GM04503 (cell line): ENCODE measurements around the gene ACER2.
"Not testable (repeated sequence)": the region's sequence is repeated elsewhere in the genome, so short reads cannot be mapped to it uniquely, and the experiment has no call there.

Experiments used
- DNase-seq: peaks from one replicate; pipeline ENCODE4 v3.0.0-alpha.2; 2012; ENCODE audit warnings: low read depth

ACER2 gene

GRCh38 chr9:19409401-19410194 is 789 bp downstream of the ACER2 start:
- DNase-seq, result no peak

GRCh38 chr9:19410195-19410503 is 1.3 kb downstream of the ACER2 start:
- DNase-seq, result no peak

GRCh38 chr9:19410594-19410993 is 1.8 kb downstream of the ACER2 start:
- no peak for DNase-seq

DNA sequence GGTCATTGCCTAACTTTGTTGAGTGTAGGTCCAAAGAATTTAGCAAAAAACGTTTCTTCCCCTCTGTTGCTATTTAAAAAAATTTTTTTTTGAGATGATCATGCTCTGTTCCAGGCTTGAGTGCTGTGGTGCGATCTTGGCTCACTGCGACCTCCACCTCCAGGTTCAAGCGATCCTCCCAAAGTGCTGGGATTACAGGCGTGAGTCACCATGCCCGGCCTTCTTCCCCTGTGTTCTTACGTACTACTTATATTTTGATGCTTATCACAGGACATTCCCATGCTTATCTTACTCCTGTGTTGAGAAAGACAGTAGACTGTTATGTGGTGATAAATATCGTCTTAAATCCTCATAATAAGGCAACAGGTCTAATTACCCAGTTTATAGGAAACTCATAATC is 2.5 kb downstream of the ACER2 start:
- no peak for DNase-seq

DNA sequence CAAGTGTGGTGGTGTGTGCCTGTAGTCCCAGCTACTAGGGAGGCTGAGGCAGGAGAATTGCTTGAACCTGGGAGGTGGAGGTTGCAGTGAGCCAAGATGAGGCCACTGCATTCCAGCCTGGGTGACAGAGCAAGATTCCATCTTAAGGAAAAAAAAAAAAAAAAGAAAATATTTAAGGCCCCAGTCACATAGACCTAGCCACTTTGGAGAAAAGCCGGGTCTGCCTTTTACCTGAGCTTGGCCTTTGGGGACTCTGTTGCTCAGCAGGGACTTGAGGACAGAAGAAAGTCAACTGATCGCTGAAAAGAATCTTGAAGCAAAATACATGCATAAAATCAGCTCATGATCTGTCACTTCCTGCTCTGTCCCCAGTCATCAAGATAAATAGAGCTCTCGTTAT is 4.6 kb downstream of the ACER2 start:
- not testable (repeated sequence) for DNase-seq

DNA sequence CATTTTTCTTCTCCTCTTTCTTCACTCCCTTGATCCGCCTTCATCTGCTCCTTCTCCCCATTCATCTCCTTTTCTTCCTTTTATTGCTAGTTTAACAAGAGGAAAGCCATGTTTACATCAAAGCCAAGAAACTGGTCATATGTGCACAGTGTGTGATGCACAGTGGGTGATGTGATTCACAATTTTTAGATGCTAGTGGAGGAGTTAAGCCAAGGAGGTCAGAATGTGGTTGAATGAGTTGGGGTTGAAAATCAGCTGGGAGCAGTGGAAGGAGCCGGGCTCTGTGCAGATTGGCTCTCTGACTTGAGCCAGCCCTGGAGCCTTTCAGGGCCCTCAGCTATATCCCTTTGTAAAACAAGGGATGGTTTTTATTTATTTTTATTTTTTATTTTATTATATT is 7.3 kb downstream of the ACER2 start:
- DNase-seq, result no peak

- no peak for DNase-seq
Observed at GRCh38 chr9:19420877-19421276, 12.1 kb downstream of the ACER2 start.

DNA sequence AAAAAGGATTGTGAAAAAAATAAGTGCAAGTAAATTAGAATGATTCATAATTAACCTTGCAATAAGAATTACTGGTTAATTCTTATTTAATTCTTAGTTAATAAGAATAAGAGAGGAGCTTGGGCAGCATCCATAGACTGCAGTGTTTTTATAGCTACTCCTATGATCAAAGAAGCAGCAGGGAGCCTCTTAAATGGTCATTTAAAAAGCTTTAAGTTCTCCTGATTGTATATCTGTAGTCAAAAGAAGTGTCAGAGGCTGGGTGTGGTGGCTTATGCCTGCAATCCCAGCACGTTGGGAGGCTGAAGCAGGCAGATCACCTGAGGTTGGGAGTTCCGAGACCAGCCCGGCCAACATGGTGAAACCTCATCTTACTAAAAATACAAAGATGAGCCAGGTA is 14.4 kb downstream of the ACER2 start:
- DNase-seq, result no peak

DNA sequence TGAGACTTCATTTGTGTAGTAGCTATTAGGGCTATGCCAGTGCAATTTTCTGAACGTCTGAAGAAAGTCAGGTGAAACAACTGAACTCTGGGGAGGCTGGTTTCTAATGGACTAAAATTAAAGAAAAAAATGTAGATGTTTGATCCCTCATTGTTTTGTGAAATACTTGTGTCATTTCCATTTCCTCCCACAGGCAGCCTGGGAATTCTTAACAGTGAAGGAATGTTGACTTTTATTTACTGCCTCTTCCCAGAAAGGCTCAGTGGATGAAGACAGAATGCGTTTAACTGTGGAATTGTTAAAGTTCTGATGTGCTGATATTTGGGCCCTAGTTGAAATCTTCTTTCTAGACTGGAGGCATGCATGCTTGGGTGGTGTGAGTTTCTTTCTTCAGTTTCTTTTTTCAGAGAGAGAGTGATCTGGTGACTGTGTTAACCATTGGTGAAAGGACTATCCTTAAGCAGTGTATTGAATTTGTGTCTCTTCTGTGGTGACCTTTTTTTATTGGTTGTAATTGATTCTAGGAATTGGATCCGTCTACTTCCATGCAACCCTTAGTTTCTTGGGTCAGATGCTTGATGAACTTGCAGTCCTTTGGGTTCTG is 15.5 kb downstream of the ACER2 start:
- DNase-seq, result no peak

DNA sequence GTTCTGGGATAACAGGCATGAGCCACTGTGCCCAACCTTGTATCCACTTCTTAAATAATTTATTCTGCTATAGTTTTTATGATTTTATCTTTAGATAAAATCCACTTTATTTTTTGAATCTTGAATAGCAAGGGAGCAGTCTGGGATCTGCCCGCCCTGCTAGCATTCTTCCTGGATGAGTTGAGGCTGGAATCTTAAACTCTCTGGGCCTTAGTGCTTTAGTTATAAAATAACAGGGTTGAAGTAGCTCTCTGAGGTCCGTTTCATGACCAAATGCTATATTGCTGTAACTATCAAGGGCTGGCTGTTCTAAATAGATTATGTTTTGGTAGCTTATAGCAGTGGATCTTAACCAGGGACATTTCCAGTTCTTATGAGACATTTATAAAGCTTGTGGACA is 20.8 kb downstream of the ACER2 start:
- no peak for DNase-seq

- no peak for DNase-seq
Observed at GRCh38 chr9:19430201-19430760, 21.5 kb downstream of the ACER2 start.

GRCh38 chr9:19431361-19432171 is 22.8 kb downstream of the ACER2 start:
- DNase-seq, result no peak

- DNase-seq, result no peak
Observed at GRCh38 chr9:19432473-19432872, 23.7 kb downstream of the ACER2 start.

DNA sequence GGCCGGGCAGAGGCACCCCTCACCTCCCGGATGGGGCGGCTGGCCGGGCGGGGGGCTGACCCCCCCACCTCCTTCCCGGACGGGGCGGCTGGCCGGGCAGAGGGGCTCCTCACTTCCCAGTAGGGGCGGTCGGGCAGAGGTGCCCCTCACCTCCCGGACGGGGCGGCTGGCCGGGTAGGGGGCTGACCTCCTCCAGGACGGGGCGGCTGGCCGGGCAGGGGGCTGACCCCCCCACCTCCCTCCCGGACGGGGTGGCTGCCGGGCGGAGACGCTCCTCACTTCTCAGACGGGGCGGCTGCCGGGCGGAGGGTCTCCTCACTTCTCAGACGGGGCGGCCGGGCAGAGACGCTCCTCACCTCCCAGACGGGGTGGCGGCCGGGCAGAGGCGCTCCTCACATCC is 24.9 kb downstream of the ACER2 start:
- DNase-seq, result not testable (repeated sequence)

DNA sequence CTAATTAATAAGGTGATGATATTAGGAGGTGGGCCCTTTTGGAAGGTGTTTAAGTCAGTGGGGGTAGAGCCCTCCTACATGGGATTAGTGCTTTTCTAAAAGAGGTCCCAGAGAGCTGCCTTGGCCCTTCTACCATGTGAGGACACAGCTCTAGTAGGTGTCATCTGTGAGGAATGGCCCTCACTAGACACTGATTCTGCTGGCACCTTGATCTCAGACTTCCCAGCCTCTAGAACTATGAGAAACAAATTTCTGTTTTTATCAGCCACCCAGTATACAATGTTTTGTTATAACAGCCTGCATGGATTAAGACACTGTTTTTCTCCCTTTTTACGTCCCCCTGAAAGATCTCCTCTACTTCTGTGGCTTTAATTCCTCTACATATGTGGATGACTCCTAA is 31.6 kb downstream of the ACER2 start:
- DNase-seq, result no peak

GRCh38 chr9:19440823-19441580 is 32.2 kb downstream of the ACER2 start:
- DNase-seq, result no peak

GRCh38 chr9:19441730-19442129 is 32.9 kb downstream of the ACER2 start:
- no peak for DNase-seq

GRCh38 chr9:19442240-19442639 is 33.4 kb downstream of the ACER2 start:
- DNase-seq, result no peak

GRCh38 chr9:19445452-19445851 is 36.6 kb downstream of the ACER2 start:
- no peak for DNase-seq

DNA sequence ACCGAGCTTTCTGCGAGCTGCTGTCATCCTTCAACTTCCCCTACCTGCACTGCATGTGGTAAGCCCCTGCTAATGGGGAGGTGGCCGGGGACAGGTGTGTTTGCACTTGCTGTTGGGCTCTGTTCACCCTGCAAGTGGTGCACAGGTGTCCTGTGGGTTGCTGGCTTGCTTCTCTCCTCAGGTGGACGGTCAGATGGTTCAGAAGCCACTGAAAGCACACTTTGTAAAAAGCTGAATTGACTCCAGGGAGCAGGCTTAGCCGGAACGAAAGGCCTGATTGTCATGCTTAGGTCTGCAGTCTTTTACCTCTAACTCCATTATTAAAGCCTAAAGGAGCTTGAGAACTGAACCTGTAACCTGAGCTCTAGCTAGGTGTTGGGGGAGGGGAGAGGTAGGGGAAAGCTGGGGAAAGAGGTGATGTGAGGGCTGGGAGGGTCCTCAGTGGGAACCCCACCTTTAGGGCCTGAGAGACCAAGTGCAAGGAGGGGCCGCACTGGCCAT is 37.6 kb downstream of the ACER2 start:
- no peak for DNase-seq

DNA sequence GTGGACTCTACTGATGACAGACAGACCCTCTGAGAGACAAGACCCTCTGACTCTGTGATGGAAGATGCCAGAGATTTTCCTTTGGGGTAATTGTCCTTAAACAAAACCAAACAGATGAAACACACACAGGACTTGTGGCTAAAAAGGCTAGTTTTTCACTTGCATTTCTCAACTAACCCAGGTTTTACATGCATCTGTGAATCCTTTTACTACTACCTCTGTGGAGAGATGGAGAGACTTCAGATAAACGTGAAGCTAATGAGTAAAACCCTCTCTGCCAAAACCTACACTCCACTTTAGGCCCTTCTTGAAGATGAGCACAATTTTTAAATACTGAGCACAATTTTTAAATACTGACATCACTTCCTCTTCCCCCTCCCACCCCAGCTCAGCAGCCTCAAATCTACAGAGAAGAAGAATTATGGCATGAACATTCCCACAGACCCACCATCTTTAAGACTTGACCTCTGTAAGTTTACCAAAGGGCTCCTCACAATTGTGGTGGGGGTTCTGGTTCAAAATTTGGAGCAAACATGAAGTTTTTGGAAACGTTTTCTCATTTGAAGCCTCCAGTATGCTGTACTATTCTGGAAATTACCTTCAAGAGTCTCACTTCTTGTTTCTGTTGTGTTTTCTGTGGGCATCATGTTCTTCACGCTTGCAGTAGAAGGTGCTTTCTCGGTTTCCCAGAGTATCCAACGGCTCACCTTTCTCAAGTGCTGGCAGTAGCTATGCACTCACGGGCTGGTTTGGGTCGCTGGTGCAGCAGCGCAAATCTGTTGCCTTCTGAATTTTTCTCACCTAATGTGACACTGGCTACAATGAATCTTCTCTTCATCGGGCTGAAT is 42.7 kb downstream of the ACER2 start:
- no peak for DNase-seq
